Osteocyte (in vitro differentiated cells): ENCODE measurements around the gene TRIM4. TPM values are rescaled to one million over a fixed set of nuclear protein-coding genes. Genes with fewer than 3 reads are reported as not detected.
"Not testable (repeated sequence)": the region's sequence is repeated elsewhere in the genome, so short reads cannot be mapped to it uniquely, and the experiment has no call there.

Experiments
- DNase-seq: peaks from one replicate; pipeline ENCODE4 v3.0.0; 2021; ENCODE audit warnings: mixed read lengths; ENCODE audit not compliant: unreplicated experiment; ENCODE audit errors: extremely low spot score
- H3K27ac Mint-ChIP-seq: one replicate; pipeline ENCODE4 v1.8.0; 2021; ENCODE audit warnings: mild to moderate bottlenecking, mixed read lengths; ENCODE audit not compliant: unreplicated experiment
- H3K27me3 Mint-ChIP-seq: one replicate; pipeline ENCODE4 v1.8.0; 2021; ENCODE audit warnings: mixed read lengths; ENCODE audit not compliant: unreplicated experiment
- H3K36me3 Mint-ChIP-seq: one replicate; pipeline ENCODE4 v1.8.0; 2021; ENCODE audit warnings: mixed read lengths; ENCODE audit not compliant: unreplicated experiment
- H3K4me1 Mint-ChIP-seq: one replicate; pipeline ENCODE4 v1.8.0; 2021; ENCODE audit warnings: mixed read lengths; ENCODE audit not compliant: unreplicated experiment
- H3K4me3 Mint-ChIP-seq: one replicate; pipeline ENCODE4 v1.8.0; 2021; ENCODE audit warnings: mild to moderate bottlenecking, moderate library complexity, mixed read lengths; ENCODE audit not compliant: unreplicated experiment
- H3K9me3 Mint-ChIP-seq: one replicate; pipeline ENCODE4 v1.8.0; 2021; ENCODE audit warnings: mixed read lengths; ENCODE audit not compliant: unreplicated experiment
- total RNA-seq: library from RNA; stranded (reverse); gene quantifications from 2 replicates; pipeline ENCODE4 v1.2.1, GENCODE V29; 2021
- TF ChIP-seq, protein P1 (sequence below): fragments of 200-600 bp; sonication (generic); IDR thresholded peaks from 2 replicates; pipeline ENCODE4 v1.5.0; 2021; ENCODE audit warnings: antibody characterized with exemption, mild to moderate bottlenecking, moderate library complexity

TRIM4 gene
- total RNA-seq, 1 donor from 2014 or later: 13.1 TPM

DNA sequence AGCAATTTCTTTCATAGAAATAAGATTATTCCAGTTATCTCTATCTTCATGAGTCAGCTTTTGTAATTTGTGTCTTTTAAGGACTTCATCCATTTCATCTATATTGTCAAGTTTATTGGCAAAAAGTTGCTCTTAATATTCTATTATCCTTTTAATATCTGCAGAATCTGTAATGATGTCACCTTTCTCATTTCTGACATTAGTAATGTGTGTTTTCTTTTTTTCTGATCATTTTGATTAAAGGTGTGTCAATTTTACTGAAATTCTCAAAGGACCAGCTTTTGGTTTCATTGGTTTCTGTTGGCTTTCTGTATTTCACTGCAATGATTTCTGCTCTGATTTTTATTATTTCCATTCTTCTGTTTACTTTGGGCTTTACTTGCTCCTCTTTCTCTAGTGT, 24.6 kb downstream of the TRIM4 start:
- Mint-ChIP-seq H3K36me3 (peaks cover 6% of the 10 kb centered on the region), H3K9me3 (no peaks in the 10 kb centered on the region), H3K27ac (no peak overlapping the region), H3K27me3 (no peaks in the 10 kb centered on the region), H3K4me3 (no peak overlapping the region), H3K4me1 (no peaks in the 10 kb centered on the region)
- DNase-seq: no peak
- TF ChIP-seq, protein P1, sequence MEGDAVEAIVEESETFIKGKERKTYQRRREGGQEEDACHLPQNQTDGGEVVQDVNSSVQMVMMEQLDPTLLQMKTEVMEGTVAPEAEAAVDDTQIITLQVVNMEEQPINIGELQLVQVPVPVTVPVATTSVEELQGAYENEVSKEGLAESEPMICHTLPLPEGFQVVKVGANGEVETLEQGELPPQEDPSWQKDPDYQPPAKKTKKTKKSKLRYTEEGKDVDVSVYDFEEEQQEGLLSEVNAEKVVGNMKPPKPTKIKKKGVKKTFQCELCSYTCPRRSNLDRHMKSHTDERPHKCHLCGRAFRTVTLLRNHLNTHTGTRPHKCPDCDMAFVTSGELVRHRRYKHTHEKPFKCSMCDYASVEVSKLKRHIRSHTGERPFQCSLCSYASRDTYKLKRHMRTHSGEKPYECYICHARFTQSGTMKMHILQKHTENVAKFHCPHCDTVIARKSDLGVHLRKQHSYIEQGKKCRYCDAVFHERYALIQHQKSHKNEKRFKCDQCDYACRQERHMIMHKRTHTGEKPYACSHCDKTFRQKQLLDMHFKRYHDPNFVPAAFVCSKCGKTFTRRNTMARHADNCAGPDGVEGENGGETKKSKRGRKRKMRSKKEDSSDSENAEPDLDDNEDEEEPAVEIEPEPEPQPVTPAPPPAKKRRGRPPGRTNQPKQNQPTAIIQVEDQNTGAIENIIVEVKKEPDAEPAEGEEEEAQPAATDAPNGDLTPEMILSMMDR: no peak

DNA sequence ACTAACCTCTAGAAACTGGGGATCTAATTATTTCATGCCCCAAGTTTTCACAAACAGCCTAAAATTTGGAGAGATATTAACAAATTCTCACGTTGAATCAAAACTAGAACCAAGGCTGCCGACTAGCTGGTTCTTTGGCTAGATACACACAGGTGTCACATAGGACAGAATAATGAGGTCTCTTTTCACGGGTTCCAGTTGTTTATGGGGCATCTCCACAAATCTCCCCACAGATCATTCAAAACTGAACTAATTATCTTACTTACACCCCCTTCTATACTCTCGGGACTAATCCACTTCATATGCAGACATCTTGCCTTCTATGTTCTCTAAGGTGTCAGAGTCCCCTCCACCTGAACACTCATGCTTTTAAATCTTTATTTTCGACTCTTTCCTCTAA, 26.1 kb downstream of the TRIM4 start:
- Mint-ChIP-seq H3K4me1 (no peaks in the 10 kb centered on the region), H3K4me3 (no peak overlapping the region), H3K27ac (no peak overlapping the region), H3K9me3 (no peaks in the 10 kb centered on the region), H3K27me3 (no peaks in the 10 kb centered on the region), H3K36me3 (peaks cover 6% of the 10 kb centered on the region)
- DNase-seq: no peak
- TF ChIP-seq, protein P1: no peak

DNA sequence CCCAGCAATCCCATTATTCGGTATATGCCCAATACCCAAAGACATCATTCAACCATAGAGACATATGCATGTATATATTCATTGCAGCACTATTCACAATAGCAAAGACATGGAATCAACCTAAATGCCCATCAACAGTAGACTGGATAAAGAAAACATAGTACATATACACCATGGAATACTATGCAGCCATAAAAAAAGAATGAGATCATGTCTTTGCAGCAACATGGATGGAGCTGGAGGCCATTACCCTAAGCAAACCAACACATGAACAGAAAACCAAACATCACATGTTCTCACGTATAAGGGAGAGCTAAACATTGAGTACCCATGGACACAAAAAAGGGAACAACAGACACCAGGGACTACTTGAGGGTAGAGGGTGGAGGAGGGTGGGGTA, 29.0 kb downstream of the TRIM4 start:
- not testable (repeated sequence) for H3K27ac Mint-ChIP-seq, H3K4me3 Mint-ChIP-seq, H3K9me3 Mint-ChIP-seq, H3K36me3 Mint-ChIP-seq, H3K4me1 Mint-ChIP-seq, H3K27me3 Mint-ChIP-seq, DNase-seq

DNA sequence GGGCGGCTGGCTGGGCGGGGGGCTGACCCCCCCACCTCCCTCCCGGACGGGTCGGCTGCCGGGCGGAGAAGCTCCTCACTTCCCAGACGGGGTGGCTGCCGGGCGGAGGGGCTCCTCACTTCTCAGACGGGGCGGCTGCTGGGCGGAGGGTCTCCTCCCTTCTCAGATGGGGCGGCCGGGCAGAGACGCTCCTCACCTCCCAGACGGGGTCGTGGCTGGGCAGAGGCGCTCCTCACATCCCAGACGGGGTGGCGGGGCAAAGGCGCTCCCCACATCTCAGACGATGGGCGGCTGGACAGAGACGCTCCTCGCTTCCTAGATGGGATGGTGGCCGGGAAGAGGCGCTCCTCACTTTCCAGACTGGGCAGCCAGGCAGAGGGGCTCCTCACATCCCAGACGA, 31.0 kb downstream of the TRIM4 start:
- DNase-seq, H3K4me1 Mint-ChIP-seq, H3K27me3 Mint-ChIP-seq, H3K4me3 Mint-ChIP-seq, H3K27ac Mint-ChIP-seq: not testable (repeated sequence)
- peaks cover 11% of the 10 kb centered on the region for H3K9me3 Mint-ChIP-seq
- H3K36me3 Mint-ChIP-seq: peaks cover 11% of the 10 kb centered on the region

DNA sequence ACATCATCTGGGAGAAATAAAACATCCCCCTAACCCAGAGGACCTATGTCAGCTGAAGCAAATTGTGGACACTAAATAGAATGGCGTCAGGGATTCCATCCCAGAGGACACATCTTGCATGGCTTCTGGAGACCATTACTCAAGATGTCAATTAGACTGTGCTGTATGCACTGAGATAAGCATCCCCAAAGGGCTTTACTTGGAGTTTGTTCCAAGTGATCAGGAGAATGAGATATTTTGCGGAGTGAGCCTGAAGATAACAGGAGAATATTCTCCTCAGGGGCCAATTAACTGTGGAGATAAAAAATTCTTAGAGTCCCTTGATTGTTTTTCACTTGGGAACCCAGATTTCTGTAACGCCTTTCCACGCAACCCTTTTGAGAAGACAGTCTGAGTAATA, 38.0 kb downstream of the TRIM4 start:
- TF ChIP-seq, protein P1: no peak
- no peak overlapping the region for H3K27ac Mint-ChIP-seq
- no peak for DNase-seq
- no peaks in the 10 kb centered on the region for H3K4me1 Mint-ChIP-seq
- peaks cover 5% of the 10 kb centered on the region for H3K36me3 Mint-ChIP-seq
- H3K4me3 Mint-ChIP-seq: no peak overlapping the region
- H3K27me3 Mint-ChIP-seq: peaks cover 2% of the 10 kb centered on the region
- peaks cover 15% of the 10 kb centered on the region for H3K9me3 Mint-ChIP-seq

DNA sequence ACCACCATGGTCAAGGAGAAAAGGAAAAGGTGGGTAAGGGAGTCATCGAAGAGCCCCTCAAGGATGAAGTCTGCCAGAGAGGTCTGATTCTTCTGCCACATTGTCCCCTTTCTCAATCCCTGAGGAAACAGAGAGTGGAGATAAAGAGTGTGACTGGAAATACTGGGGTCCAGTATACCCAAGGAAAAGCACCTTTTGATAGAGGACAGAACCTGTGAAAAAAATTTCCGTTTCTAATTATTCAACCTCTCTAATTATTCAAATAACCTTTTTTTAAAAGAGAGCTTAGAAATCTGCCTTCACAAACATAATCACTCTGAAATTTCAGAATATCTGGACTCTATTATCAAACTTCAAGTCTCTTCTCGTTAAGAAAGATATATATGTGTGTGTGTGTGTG, 42.4 kb downstream of the TRIM4 start, which contains the start of gene OR2AE1:
TSS of gene OR2AE1 (minus strand) at position 101 of the 400 bp plus-strand sequence. CDS start at position 101, 0 bp downstream.
- peaks cover 2% of the 10 kb centered on the region for H3K27me3 Mint-ChIP-seq
- TF ChIP-seq, protein P1: no peak
- no peaks in the 10 kb centered on the region for H3K36me3 Mint-ChIP-seq
- H3K9me3 Mint-ChIP-seq: no peaks in the 10 kb centered on the region
- no peak within 1 kb of the TSS for H3K4me3 Mint-ChIP-seq
- H3K4me1 Mint-ChIP-seq: no peaks in the 10 kb centered on the region
- no peak for DNase-seq
- no peak within 1 kb of the TSS for H3K27ac Mint-ChIP-seq
